Measurements from ENCODE around the gene CHST12. TPM values are rescaled to one million over a fixed set of nuclear protein-coding genes. Genes with fewer than 3 reads are reported as not detected.

The CHST12 gene
- total and polyA plus RNA-seq, 10 of the 15 experiments (the other 5 are each of a cell fraction or from before 2014, with no cell fraction given): 0.05 to 14.2 (median 3.3) TPM

GRCh38 chr7:2405601-2406345 is 2.4 kb downstream of the CHST12 start (continued):
- no peak for TF ChIP-seq BCL3 (IDR thresholded peaks at IDR 0.05; ENCODE audit: borderline replicate concordance, insufficient read depth, low read depth, low read length, poor library complexity, severe bottlenecking)
- TF ChIP-seq BACH1 (IDR thresholded peaks at IDR 0.05; ENCODE audit: borderline replicate concordance): no peak; the same call in 1 of the 2 replicates
- peak; percentile 80 for TF ChIP-seq RFX5 (IDR thresholded peaks at IDR 0.05; ENCODE audit: low read depth, low read length)
- TF ChIP-seq CHD4 (IDR thresholded peaks at IDR 0.05): 0 out of 2 replicates have a peak, but pooled peaks have one; percentile 35
- TF ChIP-seq NFYB (IDR thresholded peaks at IDR 0.05; ENCODE audit: insufficient read depth, low read depth, low read length): no peak
- no peak for TF ChIP-seq JUND (IDR thresholded peaks at IDR 0.05; ENCODE audit: low read depth, low read length)
- TF ChIP-seq IKZF2 (IDR thresholded peaks at IDR 0.05): peak; percentile 93 to 95
- TF ChIP-seq HDAC6 (IDR thresholded peaks at IDR 0.05; ENCODE audit: unreplicated experiment): no peak
- no peak for TF ChIP-seq SUPT20H (IDR thresholded peaks at IDR 0.05; ENCODE audit: borderline replicate concordance, control insufficient read depth, low read depth, low read length)
- no peak for TF ChIP-seq NFYA (IDR thresholded peaks at IDR 0.05; ENCODE audit: borderline replicate concordance, low read depth, low read length)
- TF ChIP-seq KDM1A (IDR thresholded peaks at IDR 0.05; ENCODE audit: borderline replicate concordance): no peak
- TF ChIP-seq SIN3A (IDR thresholded peaks at IDR 0.05; ENCODE audit: low read depth, low read length): 0 out of 2 replicates have a peak, but pooled peaks have one; percentile 61
- TF ChIP-seq TAF1 (IDR thresholded peaks at IDR 0.05; ENCODE audit: borderline replicate concordance, low read depth, low read length): peak; percentile 81
- peak; percentile 50; the same call in 1 of the 2 replicates for TF ChIP-seq CREM (IDR thresholded peaks at IDR 0.05; ENCODE audit: low read depth)
- no peak for TF ChIP-seq ZNF592 (IDR thresholded peaks at IDR 0.05)
- TF ChIP-seq CHD2 (IDR thresholded peaks at IDR 0.05; ENCODE audit: borderline replicate concordance, low read depth, low read length): peak; percentile 48; the same call in 1 of the 2 replicates
- TF ChIP-seq, protein P1, sequence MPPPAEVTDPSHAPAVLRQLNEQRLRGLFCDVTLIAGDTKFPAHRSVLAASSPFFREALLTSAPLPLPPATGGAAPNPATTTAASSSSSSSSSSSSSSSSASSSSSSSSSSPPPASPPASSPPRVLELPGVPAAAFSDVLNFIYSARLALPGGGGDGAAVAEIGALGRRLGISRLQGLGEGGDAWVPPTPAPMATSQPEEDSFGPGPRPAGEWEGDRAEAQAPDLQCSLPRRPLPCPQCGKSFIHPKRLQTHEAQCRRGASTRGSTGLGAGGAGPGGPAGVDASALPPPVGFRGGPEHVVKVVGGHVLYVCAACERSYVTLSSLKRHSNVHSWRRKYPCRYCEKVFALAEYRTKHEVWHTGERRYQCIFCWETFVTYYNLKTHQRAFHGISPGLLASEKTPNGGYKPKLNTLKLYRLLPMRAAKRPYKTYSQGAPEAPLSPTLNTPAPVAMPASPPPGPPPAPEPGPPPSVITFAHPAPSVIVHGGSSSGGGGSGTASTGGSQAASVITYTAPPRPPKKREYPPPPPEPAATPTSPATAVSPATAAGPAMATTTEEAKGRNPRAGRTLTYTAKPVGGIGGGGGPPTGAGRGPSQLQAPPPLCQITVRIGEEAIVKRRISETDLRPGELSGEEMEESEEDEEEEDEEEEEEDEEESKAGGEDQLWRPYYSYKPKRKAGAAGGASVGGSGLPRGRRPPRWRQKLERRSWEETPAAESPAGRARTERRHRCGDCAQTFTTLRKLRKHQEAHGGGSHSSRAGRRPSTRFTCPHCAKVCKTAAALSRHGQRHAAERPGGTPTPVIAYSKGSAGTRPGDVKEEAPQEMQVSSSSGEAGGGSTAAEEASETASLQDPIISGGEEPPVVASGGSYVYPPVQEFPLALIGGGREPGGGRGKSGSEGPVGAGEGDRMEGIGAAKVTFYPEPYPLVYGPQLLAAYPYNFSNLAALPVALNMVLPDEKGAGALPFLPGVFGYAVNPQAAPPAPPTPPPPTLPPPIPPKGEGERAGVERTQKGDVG (CRISPR knock-in tag; IDR thresholded peaks at IDR 0.05): no peak
- TF ChIP-seq TCF7 (IDR thresholded peaks at IDR 0.05; ENCODE audit: borderline replicate concordance): no peak
- TF ChIP-seq TCF12 (IDR thresholded peaks at IDR 0.05; ENCODE audit: low read depth, low read length): peak; percentile 75
- TF ChIP-seq EZH2 (IDR thresholded peaks at IDR 0.05; ENCODE audit: borderline replicate concordance, control insufficient read depth, low read depth, low read length): no peak

All from GM12878 (cell line).